Neutrophil (primary cell): ENCODE results near the gene DNAAF1.

Source experiments
- H3K27ac ChIP-seq: fragments of 200-600 bp; sonication (generic); 2 replicates; pipeline ENCODE4 v1.5.1; 2016; ENCODE audit warnings: mild to moderate bottlenecking, moderate library complexity
- H3K27me3 ChIP-seq: fragments of 200-600 bp; sonication (generic); 2 replicates; pipeline ENCODE4 v1.6.0; 2016; ENCODE audit warnings: mild to moderate bottlenecking
- H3K36me3 ChIP-seq: fragments of 200-600 bp; sonication (generic); 2 replicates; pipeline ENCODE4 v1.5.1; 2017
- H3K4me1 ChIP-seq, 2 experiments: fragments of 200-600 bp in 1 of 2; sonication (generic) in 1 of 2; 1 replicate in 1 of 2; 2 replicates in 1 of 2; pipeline versions ENCODE4 v1.5.1 to v1.6.1; 2013 to 2016; ENCODE audit warnings: low read depth in 1 of 2, low read length in 1 of 2, mild to moderate bottlenecking in 1 of 2, moderate library complexity in 1 of 2; ENCODE audit not compliant: control insufficient read depth in 1 of 2, insufficient read depth in 1 of 2
- H3K4me3 ChIP-seq, 2 experiments: fragments of 200-600 bp in 1 of 2; sonication (generic) in 1 of 2; 1 replicate in 1 of 2; 2 replicates in 1 of 2; pipeline ENCODE4 v1.5.1; 2013 to 2016; ENCODE audit warnings: low read depth in 1 of 2, low read length in 1 of 2, mild to moderate bottlenecking in 1 of 2, moderate library complexity in 1 of 2
- H3K9me3 ChIP-seq: fragments of 200-600 bp; sonication (generic); 2 replicates; pipeline ENCODE4 v1.5.1; 2016
- CTCF ChIP-seq: fragments of 200-600 bp; sonication (generic); IDR thresholded peaks from 2 replicates; pipeline ENCODE4 v1.5.1; 2016; ENCODE audit warnings: antibody characterized with exemption

The DNAAF1 gene

DNA sequence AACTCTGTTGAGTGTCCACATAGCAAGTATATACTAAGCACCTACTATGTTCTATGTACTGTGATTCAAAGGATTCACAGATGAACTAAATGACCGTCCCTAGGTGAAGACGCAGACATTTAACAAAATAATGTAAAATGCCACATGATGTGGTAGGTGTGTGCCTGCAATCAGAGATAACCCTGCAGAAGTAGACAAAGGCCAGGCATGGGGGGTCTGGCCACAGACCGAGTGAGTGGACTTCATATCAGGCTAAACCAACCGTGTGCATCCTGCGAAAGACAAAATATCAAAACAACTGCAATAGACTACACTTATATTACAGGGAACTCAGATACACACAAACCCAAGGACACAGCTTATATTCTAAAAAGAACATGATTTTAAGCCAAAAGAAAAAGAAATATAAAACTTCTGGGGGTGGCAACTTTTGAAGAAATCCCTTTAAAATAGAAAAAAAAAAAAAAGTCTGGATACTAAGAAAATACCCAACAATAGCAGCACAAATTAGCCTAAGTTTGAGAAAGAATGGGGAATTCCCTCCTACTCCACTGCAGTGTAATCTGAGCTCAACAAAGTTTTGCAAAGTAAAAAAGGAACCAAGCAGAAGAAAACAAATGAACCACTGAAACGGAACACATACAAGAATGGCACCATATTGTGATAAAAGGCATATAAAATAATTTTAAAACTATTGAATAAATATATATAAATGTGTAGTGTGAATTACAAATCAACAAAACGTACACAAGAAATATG lies 12.4 kb upstream of the DNAAF1 start:
- no peaks in the 10 kb centered on the region for H3K4me1 ChIP-seq
- TF ChIP-seq CTCF = no peak
- H3K4me3 ChIP-seq = no peak overlapping the region
- peaks cover 22% of the 10 kb centered on the region for H3K36me3 ChIP-seq
- no peaks in the 10 kb centered on the region for H3K9me3 ChIP-seq
- H3K27ac ChIP-seq = no peak overlapping the region
- no peaks in the 10 kb centered on the region for H3K27me3 ChIP-seq

GRCh38 chr16:84136331-84137125 lies 8.6 kb upstream of the DNAAF1 start:
- no peak overlapping the region for H3K27ac ChIP-seq

DNA sequence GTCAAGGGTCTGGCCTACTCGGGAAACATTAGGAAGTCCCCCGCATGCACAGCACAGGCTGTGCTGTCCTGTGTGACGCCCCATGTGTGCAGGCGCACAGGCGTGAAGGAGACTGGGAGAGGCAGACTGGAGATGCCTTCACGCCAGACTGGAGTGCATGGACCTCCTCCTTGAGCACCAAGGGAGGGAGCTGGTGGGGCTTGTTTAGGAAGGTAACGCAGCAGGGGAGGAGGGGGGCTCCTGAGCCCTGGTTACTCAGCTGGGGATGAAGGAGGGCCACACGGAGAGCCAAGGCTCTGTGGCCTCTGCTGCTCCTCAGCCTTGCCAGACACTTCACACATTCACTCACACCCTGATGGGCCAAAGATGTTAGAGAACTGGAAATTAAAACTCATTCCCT lies 7.8 kb upstream of the DNAAF1 start:
- no peaks in the 10 kb centered on the region for H3K36me3 ChIP-seq
- H3K27me3 ChIP-seq = no peaks in the 10 kb centered on the region
- H3K4me1 ChIP-seq = no peaks in the 10 kb centered on the region
- no peak overlapping the region for H3K27ac ChIP-seq
- H3K9me3 ChIP-seq = no peaks in the 10 kb centered on the region
- H3K4me3 ChIP-seq = no peak overlapping the region
- no peak for TF ChIP-seq CTCF

More at GRCh38 chr16:84136331-84137125, 8.6 kb upstream of the DNAAF1 start:
- Histone ChIP-seq H3K36me3 (no peaks in the 10 kb centered on the region), H3K4me1 (no peaks in the 10 kb centered on the region), H3K4me3 (no peak overlapping the region), H3K27me3 (no peaks in the 10 kb centered on the region), H3K9me3 (no peaks in the 10 kb centered on the region)
- no peak for TF ChIP-seq CTCF

DNA sequence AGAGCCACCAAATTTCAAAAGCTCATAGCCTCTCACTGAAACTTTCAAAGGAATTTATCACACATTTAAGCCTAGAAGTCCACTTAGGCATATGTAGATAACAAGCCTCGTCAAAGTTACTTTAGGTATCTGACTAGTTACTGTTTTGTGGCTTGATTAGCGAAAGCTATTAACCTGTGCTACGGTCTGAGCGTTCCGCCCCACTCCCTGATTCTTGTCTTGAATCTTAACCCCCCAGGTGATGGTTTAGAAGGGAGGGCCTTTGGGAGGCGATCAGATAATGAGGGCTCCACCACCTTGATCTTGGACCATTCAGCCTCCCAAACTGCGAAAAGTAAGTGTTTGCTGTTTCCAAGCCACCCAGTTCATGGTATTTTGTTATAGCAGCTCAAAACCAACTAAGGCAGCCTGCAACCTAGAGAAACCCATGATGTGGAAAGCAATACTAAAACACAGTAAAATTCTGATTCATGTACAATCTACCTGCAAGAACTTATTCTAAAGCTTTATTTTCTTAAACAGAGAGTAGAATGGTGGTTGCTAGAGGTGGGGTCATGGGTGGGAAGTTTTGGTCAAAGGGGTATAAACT lies 7.2 kb upstream of the DNAAF1 start:
- Histone ChIP-seq H3K27me3 (no peaks in the 10 kb centered on the region), H3K36me3 (no peaks in the 10 kb centered on the region), H3K9me3 (no peaks in the 10 kb centered on the region), H3K4me1 (no peaks in the 10 kb centered on the region), H3K4me3 (no peak overlapping the region), H3K27ac (no peak overlapping the region)
- no peak for TF ChIP-seq CTCF

- Histone ChIP-seq H3K4me3 (no peak overlapping the region), H3K27ac (no peak overlapping the region), H3K36me3 (no peaks in the 10 kb centered on the region), H3K4me1 (no peaks in the 10 kb centered on the region), H3K9me3 (no peaks in the 10 kb centered on the region), H3K27me3 (no peaks in the 10 kb centered on the region)
- TF ChIP-seq CTCF = no peak
Observed at GRCh38 chr16:84138500-84138823, 6.6 kb upstream of the DNAAF1 start.
